Activated T-cell treated with anti-CD3 and anti-CD28 coated beads, Interleukin-2, amount 50 U/mL, for 48 hours (primary cell): Measurements from ENCODE around the gene PIP5K1B.
A peak's percentile ranks its signal among the peaks of the same experiment; 100 is the strongest.
"Not testable (repeated sequence)": the region's sequence is repeated elsewhere in the genome, so short reads cannot be mapped to it uniquely, and the experiment has no call there.

Source experiments
- DNase-seq, 2 experiments: peaks; one replicate each; pipeline ENCODE4 v3.0.0-alpha.2; 2020

The PIP5K1B gene

GRCh38 chr9:68967800-68968199 lies 262.8 kb downstream of the PIP5K1B start:
- DNase-seq = no peak

GRCh38 chr9:68969538-68969937 lies 264.5 kb downstream of the PIP5K1B start:
- no peak for DNase-seq

- no peak for DNase-seq
Observed at GRCh38 chr9:68970151-68970550, 265.1 kb downstream of the PIP5K1B start.

- no peak for DNase-seq
Observed at GRCh38 chr9:68973619-68974018, 268.6 kb downstream of the PIP5K1B start.

GRCh38 chr9:68974431-68974830 lies 269.4 kb downstream of the PIP5K1B start:
- DNase-seq = no peak

GRCh38 chr9:68974901-68975300 lies 269.9 kb downstream of the PIP5K1B start:
- DNase-seq = no peak

GRCh38 chr9:68975365-68976043 lies 270.5 kb downstream of the PIP5K1B start:
- DNase-seq = no peak

- DNase-seq = no peak
Observed at GRCh38 chr9:68978066-68978465, 273.0 kb downstream of the PIP5K1B start.

- no peak for DNase-seq
Observed at GRCh38 chr9:68978501-68978900, 273.5 kb downstream of the PIP5K1B start.

- peak; percentile 60 to 67 for DNase-seq
Observed at GRCh38 chr9:68979538-68980314, 274.7 kb downstream of the PIP5K1B start.

- DNase-seq = no peak
Observed at GRCh38 chr9:68980341-68980914, 275.4 kb downstream of the PIP5K1B start.

- no peak for DNase-seq
Observed at GRCh38 chr9:68981789-68982188, 276.7 kb downstream of the PIP5K1B start.

GRCh38 chr9:68983008-68983411 lies 278.0 kb downstream of the PIP5K1B start:
- DNase-seq = no peak

GRCh38 chr9:68983522-68984424 lies 278.7 kb downstream of the PIP5K1B start:
- DNase-seq = no peak

- DNase-seq = not testable (repeated sequence)
Observed at GRCh38 chr9:68986949-68987348, 281.9 kb downstream of the PIP5K1B start.

GRCh38 chr9:68991457-68991856 lies 286.4 kb downstream of the PIP5K1B start:
- no peak for DNase-seq

- no peak for DNase-seq
Observed at GRCh38 chr9:68995776-68996175, 290.7 kb downstream of the PIP5K1B start.

- no peak for DNase-seq
Observed at GRCh38 chr9:68996462-68996861, 291.4 kb downstream of the PIP5K1B start.

GRCh38 chr9:68997666-68998065 lies 292.6 kb downstream of the PIP5K1B start:
- no peak for DNase-seq

GRCh38 chr9:68998385-68998784 lies 293.3 kb downstream of the PIP5K1B start:
- no peak for DNase-seq

- DNase-seq = no peak
Observed at GRCh38 chr9:68998812-68999211, 293.8 kb downstream of the PIP5K1B start.

GRCh38 chr9:68999393-69000105 lies 294.5 kb downstream of the PIP5K1B start:
- DNase-seq = peak; percentile 69 to 72
